Measurements from ENCODE around the gene SLC41A2. TPM values are rescaled to one million over a fixed set of nuclear protein-coding genes. Genes with fewer than 3 reads are reported as not detected.

The SLC41A2 gene
- total and polyA plus RNA-seq, 2 of the 4 experiments (the other 2 are of a cell fraction) = 1.5 to 6.8 TPM

- no peak overlapping the region for H4K91ac ChIP-seq (ENCODE audit: insufficient read depth, low read depth, low read length)
- ChIA-PET POLR2A (ENCODE audit: unreplicated experiment) (no interaction called here), CTCF (no interaction called here)
- no peak overlapping the region for H3K9ac ChIP-seq (ENCODE audit: low read depth, low read length)
- WGBS, 2 experiments (ENCODE audit: extremely low coverage in 2 of 2, insufficient read length in 1 of 2) = 100% methylated on average over 1 of the region's 2 CpGs; no CpG with 5 or more reads in 1 of the 2 experiments
- dilution Hi-C loops (cut with HindIII; ENCODE audit: low sequenced_read_pairs, unreplicated experiment) (no loop called here), intact Hi-C loops (cut with micrococcal nuclease) (no loop called here), in situ Hi-C loops (cut with MboI; ENCODE audit: low sequenced_read_pairs) (no loop called here)
- H3K4ac ChIP-seq (ENCODE audit: low read depth, low read length) = no peak overlapping the region
- no peak overlapping the region for H3K18ac ChIP-seq (ENCODE audit: low read depth, low read length)
- no peak overlapping the region for H3K27ac ChIP-seq (ENCODE audit: insufficient read depth, low read length)
- no peak overlapping the region for H4K8ac ChIP-seq (ENCODE audit: low read depth in 2 of 2, low read length in 2 of 2)
- no peak overlapping the region for H3K23ac ChIP-seq (ENCODE audit: low read depth, low read length)
- H2AK9ac ChIP-seq (replicated peaks; ENCODE audit: low read depth, low read length, poor library complexity) = no peak overlapping the region
- ATAC-seq (ENCODE audit: low read depth) (no peak), DNase-seq (no peak)
- H2BK15ac ChIP-seq (ENCODE audit: low read depth, low read length) = no peak overlapping the region
- no peaks in the 10 kb centered on the region for H3K9me3 ChIP-seq (ENCODE audit: control insufficient read depth, insufficient read depth, low read length)
- no peak overlapping the region for H2BK5ac ChIP-seq (ENCODE audit: low read depth, low read length, poor library complexity, severe bottlenecking)
- no peak overlapping the region for H3K4me2 ChIP-seq (ENCODE audit: low read depth, low read length)
- H3K79me1 ChIP-seq (ENCODE audit: low read depth in 1 of 2, low read length in 2 of 2) = no peaks in the 10 kb centered on the region; a peak in 1 of 4 replicates
- H2BK20ac ChIP-seq (ENCODE audit: low read depth, low read length) = no peak overlapping the region
- no peak overlapping the region for H3K4me3 ChIP-seq (ENCODE audit: insufficient read depth, low read depth, low read length)
- no peaks in the 10 kb centered on the region for H4K20me1 ChIP-seq (ENCODE audit: insufficient read depth, low read length)
- H3K9me1 ChIP-seq (ENCODE audit: insufficient read depth, low read length) = 0 out of 2 replicates have a peak, but pooled peaks cover 4% of the 10 kb centered on the region
- TF ChIP-seq RAD21 (IDR thresholded peaks at IDR 0.05; ENCODE audit: low read length) = no peak
- TF ChIP-seq MAFK (IDR thresholded peaks at IDR 0.05; ENCODE audit: low read depth, low read length) = no peak
- no peak for TF ChIP-seq CTCF (conservative IDR thresholded peaks at IDR 0.05; ENCODE audit: low read depth, low read length)
- no peak for TF ChIP-seq RFX5 (IDR thresholded peaks at IDR 0.05; ENCODE audit: low read depth, low read length)
- no peak for TF ChIP-seq FOS (IDR thresholded peaks at IDR 0.05; ENCODE audit: low read depth, low read length)
- TF ChIP-seq USF2 (IDR thresholded peaks at IDR 0.05; ENCODE audit: low read depth, low read length) = no peak
- TF ChIP-seq SMC3 (IDR thresholded peaks at IDR 0.05; ENCODE audit: low read depth, low read length) = no peak
- no peak for TF ChIP-seq RCOR1 (IDR thresholded peaks at IDR 0.05; ENCODE audit: insufficient replicate concordance, low read length)
- no peak for TF ChIP-seq ELK1 (IDR thresholded peaks at IDR 0.05; ENCODE audit: borderline replicate concordance, low read depth, low read length)
- H3K27me3 ChIP-seq (ENCODE audit: control insufficient read depth, insufficient read depth, low read length) = no peaks in the 10 kb centered on the region; the same call in 1 of the 2 replicates
- no peak overlapping the region for H2AK5ac ChIP-seq (ENCODE audit: low read depth, low read length)
- no TSS peak for BruUV-seq (replicated peaks)
- no peak overlapping the region for H3K56ac ChIP-seq (ENCODE audit: extremely low read depth, insufficient read depth, low read length)
- H2BK120ac ChIP-seq (ENCODE audit: low read depth, low read length) = no peak overlapping the region
- H3K14ac ChIP-seq (replicated peaks; ENCODE audit: low read depth, low read length) = no peak overlapping the region
- peaks cover 3% of the 10 kb centered on the region for H3K4me1 ChIP-seq (ENCODE audit: control insufficient read depth, insufficient read depth, low read length)
- H2AFZ ChIP-seq (replicated peaks; ENCODE audit: low read length, poor library complexity) = no peak overlapping the region
- no peak overlapping the region for H4K5ac ChIP-seq (ENCODE audit: low read depth, low read length)
- H3K36me3 ChIP-seq (ENCODE audit: control insufficient read depth, insufficient read depth, low read length) = no peaks in the 10 kb centered on the region
Measured at GRCh38 chr12:104935886-104936285, 22.2 kb downstream of the SLC41A2 start.
